Activated CD4-positive, alpha-beta T cell treated with anti-CD3 and anti-CD28 coated beads for 36 hours (primary cell): ENCODE data around the gene PRDM15. TPM values are rescaled to one million over a fixed set of nuclear protein-coding genes. Genes with fewer than 3 reads are reported as not detected.

ENCODE experiments used
- ATAC-seq: fragments of 200-7000 bp; cut with Tn5 transposase; one replicate; pipeline ENCODE4 v1.10.0; 2021; ENCODE audit warnings: mild to moderate bottlenecking, moderate library complexity
- CTCF ChIA-PET: fragments of 350-600 bp; sonication (Branson Sonifier 250); formaldehyde crosslinking; loops from one replicate; lab custom pipeline; 2021; ENCODE audit warnings: antibody characterized with exemption; lab: Charles Lee
- POLR2A ChIA-PET: fragments of 350-600 bp; sonication (Branson Sonifier 250); formaldehyde crosslinking; loops from one replicate; lab custom pipeline; 2021; ENCODE audit warnings: antibody characterized with exemption, inconsistent platforms; lab: Charles Lee
- DNase-seq: peaks from one replicate; pipeline ENCODE4 v3.0.0-alpha.2; 2020
- H3K27ac Mint-ChIP-seq: one replicate; pipeline ENCODE4 v1.8.0; 2021; ENCODE audit warnings: mixed read lengths
- H3K27me3 Mint-ChIP-seq: one replicate; pipeline ENCODE4 v1.8.0; 2021; ENCODE audit warnings: mixed read lengths
- H3K36me3 Mint-ChIP-seq: one replicate; pipeline ENCODE4 v1.8.0; 2021; ENCODE audit warnings: low read depth, mixed read lengths
- H3K4me1 Mint-ChIP-seq: one replicate; pipeline ENCODE4 v1.8.0; 2021; ENCODE audit warnings: mixed read lengths
- H3K4me3 Mint-ChIP-seq: one replicate; pipeline ENCODE4 v1.8.0; 2021; ENCODE audit warnings: mild to moderate bottlenecking, moderate library complexity, mixed read lengths
- H3K9me3 Mint-ChIP-seq: one replicate; pipeline ENCODE4 v1.8.0; 2021; ENCODE audit warnings: low read depth, mixed read lengths
- intact Hi-C, 2 experiments: fragments of 100-400 bp; cut with DNase I in 1 of 2; cut with micrococcal nuclease in 1 of 2; formaldehyde crosslinking; loops; one replicate each; pipeline versions ENCODE4 v1.14.2 to v1.15.1; 2022 to 2024; cut with DNase I, micrococcal nuclease
- total RNA-seq, 2 experiments: library from RNA; stranded (reverse); gene quantifications; one replicate each; pipeline ENCODE4 v1.2.3, GENCODE V29; 2021

The PRDM15 gene
- total RNA-seq, 2 experiments from 2014 or later: 11.8 to 13.0 TPM

- no peaks in the 10 kb centered on the region for H3K27me3 Mint-ChIP-seq
- no peak for DNase-seq
- ATAC-seq: no peak
- H3K4me1 Mint-ChIP-seq: peaks cover 40% of the 10 kb centered on the region
- POLR2A ChIA-PET: no interaction called here
- intact Hi-C loops: loop anchor here in 1 of 2 experiments (1.0 to 10.0 kb wide), 2 partner anchors 20 to 314 kb away; no protein-coding TSS in a partner anchor
- no peaks in the 10 kb centered on the region for H3K9me3 Mint-ChIP-seq
- H3K27ac Mint-ChIP-seq: no peak overlapping the region
- H3K4me3 Mint-ChIP-seq: no peak overlapping the region
- H3K36me3 Mint-ChIP-seq: peaks cover 5% of the 10 kb centered on the region
- CTCF ChIA-PET: interaction anchor here (0.6 to 1.3 kb wide), 2 partner anchors 182 to 197 kb away, joined by 3 to 4 read pairs; no protein-coding TSS in a partner anchor
These were observed 41.9 kb upstream of the PRDM15 start for GRCh38 chr21:41921021-41921420.

DNA sequence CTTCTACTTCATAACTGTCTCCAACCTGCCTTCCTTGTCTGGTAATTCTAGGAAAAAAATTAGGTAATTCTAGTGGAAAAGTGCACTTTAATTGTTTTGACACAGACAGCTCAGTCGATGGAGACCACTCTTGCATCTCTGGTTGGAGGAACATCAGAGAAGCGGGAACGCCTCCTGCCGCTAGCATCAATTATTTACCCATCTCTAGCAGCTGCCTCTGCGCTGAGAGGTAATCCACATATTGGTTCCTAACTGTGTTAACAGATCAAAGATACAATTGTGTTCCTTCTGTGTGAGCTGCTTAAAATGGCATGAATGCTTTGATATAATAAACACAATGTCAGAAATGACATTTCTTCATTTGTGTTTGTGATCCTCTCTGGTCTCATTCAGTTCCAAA lies 41.3 kb upstream of the PRDM15 start:
- H3K36me3 Mint-ChIP-seq: peaks cover 5% of the 10 kb centered on the region
- ChIA-PET POLR2A (no interaction called here), CTCF (interaction anchor here (0.6 to 2.4 kb wide), 3 partner anchors 11 to 183 kb away, joined by 3 to 7 read pairs (median 4); no protein-coding TSS in a partner anchor)
- H3K4me1 Mint-ChIP-seq: peaks cover 36% of the 10 kb centered on the region
- no peaks in the 10 kb centered on the region for H3K27me3 Mint-ChIP-seq
- H3K4me3 Mint-ChIP-seq: no peak overlapping the region
- H3K27ac Mint-ChIP-seq: no peak overlapping the region
- H3K9me3 Mint-ChIP-seq: no peaks in the 10 kb centered on the region
- ATAC-seq (no peak), DNase-seq (no peak)
- intact Hi-C loops: loop anchor here in 1 of 2 experiments (10.0 kb wide), 1 partner anchor 314 kb away; no protein-coding TSS in a partner anchor

DNA sequence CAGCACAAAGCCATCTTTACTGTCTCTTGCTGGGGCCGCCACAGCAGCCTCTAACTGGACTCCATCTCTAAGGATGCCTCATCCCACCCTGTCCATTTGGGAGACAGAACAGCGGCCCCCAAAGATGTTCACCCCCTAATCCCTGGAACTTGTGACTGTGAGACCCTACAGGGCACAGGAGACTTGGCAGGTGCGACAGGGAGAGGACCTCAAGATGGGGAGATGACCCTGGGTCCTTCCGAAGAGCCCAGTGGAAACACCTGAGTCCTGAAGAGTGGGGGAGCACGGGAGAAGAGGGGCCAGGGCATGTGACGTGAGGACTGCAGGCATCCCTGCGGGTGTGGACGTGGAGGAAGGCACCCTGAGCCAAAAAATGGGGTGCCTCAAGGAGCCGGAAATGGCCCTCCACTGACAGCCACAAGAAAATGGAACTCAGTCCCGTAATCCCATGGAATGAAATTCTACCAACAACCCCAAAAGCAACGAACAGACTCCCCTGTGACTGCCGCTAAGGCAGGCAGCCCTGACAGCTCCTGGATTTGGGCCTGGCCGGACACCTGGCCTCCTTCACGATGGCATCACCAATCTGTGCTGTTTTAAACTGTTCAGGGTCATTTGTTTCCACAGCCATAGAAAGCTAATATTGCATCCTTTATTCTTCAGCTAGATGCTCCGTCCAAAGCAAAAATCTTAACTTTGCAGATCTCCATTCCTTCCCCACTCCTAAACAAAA lies 40.7 kb upstream of the PRDM15 start:
- ChIA-PET POLR2A (no interaction called here), CTCF (interaction anchor here (0.7 to 2.4 kb wide), 2 partner anchors 10 to 33 kb away, joined by 4 to 7 read pairs; no protein-coding TSS in a partner anchor)
- intact Hi-C loops: loop anchor here in 1 of 2 experiments (10.0 kb wide), 1 partner anchor 315 kb away; no protein-coding TSS in a partner anchor
- Mint-ChIP-seq H3K4me1 (peaks cover 34% of the 10 kb centered on the region), H3K36me3 (peaks cover 5% of the 10 kb centered on the region), H3K9me3 (no peaks in the 10 kb centered on the region), H3K27ac (no peak overlapping the region), H3K27me3 (no peaks in the 10 kb centered on the region), H3K4me3 (no peak overlapping the region)
- ATAC-seq (no peak), DNase-seq (no peak)

GRCh38 chr21:41918561-41919358 lies 39.6 kb upstream of the PRDM15 start:
- Mint-ChIP-seq H3K4me1 (peaks cover 25% of the 10 kb centered on the region), H3K27me3 (no peaks in the 10 kb centered on the region), H3K27ac (no peak overlapping the region), H3K4me3 (no peak overlapping the region), H3K9me3 (no peaks in the 10 kb centered on the region), H3K36me3 (peaks cover 6% of the 10 kb centered on the region)
- ATAC-seq (no peak), DNase-seq (no peak)
- intact Hi-C loops: no loop called here
- ChIA-PET CTCF (interaction anchor here (2.4 kb wide), 1 partner anchor 9 kb away, joined by 7 read pairs; no protein-coding TSS in a partner anchor), POLR2A (no interaction called here)

- DNase-seq: no peak
- no peak overlapping the region for H3K4me3 Mint-ChIP-seq
- H3K9me3 Mint-ChIP-seq: no peaks in the 10 kb centered on the region
- no peaks in the 10 kb centered on the region for H3K27me3 Mint-ChIP-seq
- ATAC-seq: no peak
- peaks cover 9% of the 10 kb centered on the region for H3K36me3 Mint-ChIP-seq
- intact Hi-C loops: no loop called here
- ChIA-PET CTCF (interaction anchor here (1.6 kb wide), 1 partner anchor 101 kb away, joined by 10 read pairs; no protein-coding TSS in a partner anchor), POLR2A (no interaction called here)
- no peak overlapping the region for H3K27ac Mint-ChIP-seq
- peaks cover 14% of the 10 kb centered on the region for H3K4me1 Mint-ChIP-seq
These were observed 38.4 kb upstream of the PRDM15 start for GRCh38 chr21:41917531-41917930.

- H3K9me3 Mint-ChIP-seq: no peaks in the 10 kb centered on the region
- H3K4me3 Mint-ChIP-seq: no peak overlapping the region
- ChIA-PET CTCF (interaction anchor here (0.6 to 1.6 kb wide), 3 partner anchors 84 to 101 kb away, joined by 3 to 10 read pairs (median 5); no protein-coding TSS in a partner anchor), POLR2A (no interaction called here)
- DNase-seq: no peak
- peaks cover 10% of the 10 kb centered on the region for H3K4me1 Mint-ChIP-seq
- H3K27me3 Mint-ChIP-seq: no peaks in the 10 kb centered on the region
- intact Hi-C loops: no loop called here
- H3K36me3 Mint-ChIP-seq: peaks cover 9% of the 10 kb centered on the region
- H3K27ac Mint-ChIP-seq: no peak overlapping the region
- no peak for ATAC-seq
These were observed 37.8 kb upstream of the PRDM15 start for GRCh38 chr21:41916888-41917433.

DNA sequence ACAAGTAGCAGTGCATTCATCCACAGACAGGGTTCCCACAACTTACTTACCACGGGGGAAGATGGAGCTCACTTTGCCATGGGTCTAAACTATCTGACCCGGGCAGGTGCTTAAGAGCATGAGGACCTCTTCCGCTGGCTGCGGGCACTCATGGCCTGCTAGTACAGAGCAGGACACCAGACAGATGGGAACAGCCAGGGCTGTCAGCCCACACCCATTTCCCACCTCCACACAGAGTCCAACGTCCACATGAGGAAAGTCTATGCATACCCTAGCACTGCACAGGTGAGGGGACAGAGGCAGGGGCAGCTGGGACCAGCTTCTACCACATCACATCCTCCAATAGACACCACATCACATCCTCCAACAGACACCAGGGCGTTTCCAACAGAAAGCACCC lies 35.8 kb upstream of the PRDM15 start:
- Mint-ChIP-seq H3K27ac (no peak overlapping the region), H3K4me1 (peaks cover 4% of the 10 kb centered on the region), H3K36me3 (peaks cover 16% of the 10 kb centered on the region), H3K9me3 (no peaks in the 10 kb centered on the region), H3K27me3 (no peaks in the 10 kb centered on the region), H3K4me3 (no peak overlapping the region)
- no peak for DNase-seq
- no peak for ATAC-seq
- intact Hi-C loops: no loop called here
- CTCF ChIA-PET: no interaction called here
- POLR2A ChIA-PET: interaction anchor here (0.6 to 0.7 kb wide), 2 partner anchors 434 to 523 kb away, joined by 3 to 4 read pairs; no protein-coding TSS in a partner anchor

DNA sequence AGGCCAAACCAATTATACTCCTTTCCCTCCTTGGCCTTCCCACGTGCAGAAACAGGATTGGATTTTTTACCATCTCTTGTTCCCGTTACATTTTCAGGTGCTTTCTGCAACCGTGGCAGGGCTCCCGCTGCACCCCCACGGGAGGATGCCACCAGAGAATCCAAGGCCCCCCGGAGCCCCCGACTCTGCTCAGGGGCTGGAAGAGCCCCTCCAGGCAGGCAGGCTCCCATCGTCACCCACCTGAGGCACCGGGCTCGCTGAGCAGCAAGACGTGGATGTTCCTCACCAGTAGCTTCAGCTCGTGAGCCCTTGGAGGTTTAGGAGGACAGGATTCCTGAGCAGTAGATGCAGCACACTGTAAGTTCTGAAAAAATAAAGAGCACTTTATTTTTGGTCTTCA lies 35.2 kb upstream of the PRDM15 start:
- peaks cover 4% of the 10 kb centered on the region for H3K4me1 Mint-ChIP-seq
- H3K27ac Mint-ChIP-seq: no peak overlapping the region
- no peaks in the 10 kb centered on the region for H3K27me3 Mint-ChIP-seq
- ChIA-PET CTCF (no interaction called here), POLR2A (interaction anchor here (0.6 to 0.7 kb wide), 2 partner anchors 434 to 523 kb away, joined by 3 to 4 read pairs; no protein-coding TSS in a partner anchor)
- ATAC-seq: no peak
- intact Hi-C loops: no loop called here
- H3K4me3 Mint-ChIP-seq: no peak overlapping the region
- H3K9me3 Mint-ChIP-seq: no peaks in the 10 kb centered on the region
- H3K36me3 Mint-ChIP-seq: peaks cover 17% of the 10 kb centered on the region
- no peak for DNase-seq

DNA sequence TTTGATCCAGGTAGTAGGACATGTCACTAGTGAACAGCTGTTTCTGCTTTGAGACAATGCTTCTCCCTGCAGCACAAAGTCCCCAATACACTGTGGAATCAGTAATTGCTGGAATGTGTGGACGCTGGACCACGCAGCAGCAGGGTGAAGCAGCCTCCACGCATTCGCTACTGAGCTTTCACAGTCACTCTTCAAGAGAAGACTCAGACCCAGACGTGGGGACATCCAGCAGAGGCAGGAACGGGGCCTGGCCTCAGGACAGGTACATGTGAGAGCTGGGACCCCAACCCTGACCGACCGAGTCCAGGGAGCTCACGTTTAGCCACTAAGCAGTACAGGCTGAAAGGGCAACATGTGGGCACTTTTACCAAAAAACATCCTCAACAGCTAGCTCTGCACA lies 34.1 kb upstream of the PRDM15 start:
- no peak for ATAC-seq
- H3K9me3 Mint-ChIP-seq: no peaks in the 10 kb centered on the region
- no peak overlapping the region for H3K27ac Mint-ChIP-seq
- CTCF ChIA-PET: interaction anchor here (0.5 kb wide), 1 partner anchor 260 kb away, joined by 3 read pairs; no protein-coding TSS in a partner anchor
- intact Hi-C loops: no loop called here
- POLR2A ChIA-PET: no interaction called here
- peaks cover 14% of the 10 kb centered on the region for H3K36me3 Mint-ChIP-seq
- H3K4me3 Mint-ChIP-seq: no peak overlapping the region
- H3K4me1 Mint-ChIP-seq: peaks cover 4% of the 10 kb centered on the region
- no peaks in the 10 kb centered on the region for H3K27me3 Mint-ChIP-seq
- DNase-seq: no peak

GRCh38 chr21:41908829-41909228 lies 29.7 kb upstream of the PRDM15 start:
- no peaks in the 10 kb centered on the region for H3K27me3 Mint-ChIP-seq
- H3K36me3 Mint-ChIP-seq: peaks cover 18% of the 10 kb centered on the region
- H3K27ac Mint-ChIP-seq: no peak overlapping the region
- no peak overlapping the region for H3K4me3 Mint-ChIP-seq
- DNase-seq: no peak
- ChIA-PET POLR2A (no interaction called here), CTCF (interaction anchor here (2.0 kb wide), 1 partner anchor 11 kb away, joined by 7 read pairs; no protein-coding TSS in a partner anchor)
- intact Hi-C loops: no loop called here
- no peaks in the 10 kb centered on the region for H3K9me3 Mint-ChIP-seq
- H3K4me1 Mint-ChIP-seq: no peaks in the 10 kb centered on the region
- ATAC-seq: no peak
